H54 (cell line): ENCODE measurements around the gene ATP8A1.

Source experiments
- DNase-seq: peaks from one replicate; pipeline ENCODE4 v3.0.0; 2011; ENCODE audit warnings: low spot score, mixed read lengths; ENCODE audit not compliant: insufficient read length
- FAIRE-seq: peaks from 3 replicates; lab custom pipeline; 2011; peaks lifted over from hg19 to GRCh38; lab: Jason Lieb, UNC
- POLR2A ChIP-seq: IDR thresholded peaks from 2 replicates; pipeline ENCODE4 v1.6.1; 2011; ENCODE audit warnings: low read depth, mild to moderate bottlenecking, low read length

The ATP8A1 gene

GRCh38 chr4:42458657-42459056 is 198.2 kb downstream of the ATP8A1 start:
- TF ChIP-seq POLR2A, result no peak
- DNase-seq, result no peak
- FAIRE-seq, result no peak

DNA sequence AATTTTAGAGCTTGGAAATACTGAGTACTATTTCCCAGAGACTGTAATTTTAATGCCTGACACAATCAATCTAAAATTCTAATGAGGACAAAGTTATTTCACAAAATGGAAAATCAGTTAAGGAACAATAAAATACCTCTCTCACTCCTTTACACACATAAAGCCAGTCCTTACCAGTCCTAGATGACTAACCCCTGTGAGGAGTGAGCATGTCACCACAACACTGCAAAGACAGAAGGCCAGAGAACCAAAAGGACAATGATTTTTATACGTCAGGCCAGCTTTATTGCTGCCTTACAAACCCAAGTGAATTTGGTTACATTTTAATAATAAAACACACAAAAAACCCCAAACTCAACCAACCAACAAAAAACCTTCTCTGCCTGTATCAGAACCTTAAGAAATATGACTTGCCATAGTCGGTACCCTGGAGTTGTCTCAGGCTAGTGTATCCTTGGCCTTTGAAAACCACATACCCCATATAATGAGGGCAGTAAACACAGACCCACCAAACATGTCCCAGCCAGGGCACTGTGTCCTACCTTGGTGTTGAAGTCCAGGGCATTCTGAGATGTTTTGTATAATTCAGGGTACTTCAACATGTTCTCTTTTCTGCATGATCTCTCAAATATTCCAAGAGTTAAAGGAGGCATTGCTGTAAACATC is 202.0 kb downstream of the ATP8A1 start:
- no peak for FAIRE-seq
- no peak for TF ChIP-seq POLR2A
- DNase-seq, result no peak

DNA sequence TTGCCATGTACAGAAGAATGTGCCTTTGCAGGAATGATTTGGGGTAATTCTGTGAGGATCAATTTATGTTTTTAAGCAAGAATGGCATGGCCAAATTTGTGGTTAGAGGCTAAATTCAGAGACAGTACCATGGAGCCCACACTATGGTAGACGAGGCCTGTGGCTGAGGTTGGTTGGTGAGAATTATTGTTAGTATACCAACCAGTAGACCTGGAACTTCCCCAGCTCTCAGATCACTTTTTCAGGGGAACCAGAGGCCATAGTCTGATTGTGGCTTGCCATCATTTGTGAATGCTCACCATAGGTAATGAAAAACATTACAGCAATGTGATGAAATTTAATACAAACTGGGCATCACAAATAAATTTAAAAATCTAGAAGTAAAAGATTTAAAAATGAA is 203.3 kb downstream of the ATP8A1 start:
- TF ChIP-seq POLR2A, result no peak
- no peak for DNase-seq
- no peak for FAIRE-seq

DNA sequence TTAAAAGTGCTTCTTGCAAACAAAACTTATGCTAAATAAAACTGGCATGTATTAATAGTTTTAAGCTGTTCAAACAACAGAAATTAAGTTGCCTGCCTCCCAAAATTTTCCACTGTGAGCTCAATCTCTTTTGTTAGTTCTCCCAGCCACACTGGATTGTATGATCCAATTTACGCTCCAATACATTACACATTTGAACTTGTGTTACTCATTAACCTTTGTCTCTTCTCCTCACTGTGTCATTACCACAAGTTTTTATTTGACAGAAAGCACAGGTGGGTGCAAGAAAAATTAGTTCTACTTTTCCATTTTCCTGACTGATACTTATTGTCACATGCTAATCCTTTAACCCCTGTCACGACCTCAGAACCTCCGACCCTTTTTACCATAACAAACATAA is 204.1 kb downstream of the ATP8A1 start:
- FAIRE-seq, result no peak
- TF ChIP-seq POLR2A, result no peak
- no peak for DNase-seq

DNA sequence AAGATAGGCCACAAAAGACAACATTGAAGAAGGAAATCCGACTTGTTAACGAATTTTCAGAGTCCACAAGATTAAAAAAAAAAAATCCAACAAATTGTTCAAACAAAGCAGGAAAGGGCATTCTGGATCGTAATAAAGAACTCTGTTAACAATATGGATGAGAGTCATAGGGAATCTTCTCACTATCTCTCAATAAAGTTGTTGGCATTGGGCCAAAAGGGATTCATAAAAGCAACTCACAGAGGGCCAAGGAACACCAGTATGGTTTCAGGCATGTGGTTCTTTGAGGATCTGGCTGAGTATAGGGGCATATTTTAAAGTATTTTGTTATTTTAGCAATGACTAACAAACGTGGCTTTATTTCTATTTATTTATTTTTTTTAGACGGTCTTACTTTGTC is 210.1 kb downstream of the ATP8A1 start:
- no peak for FAIRE-seq
- DNase-seq, result no peak
- TF ChIP-seq POLR2A, result no peak

- no peak for FAIRE-seq
- DNase-seq, result no peak
- no peak for TF ChIP-seq POLR2A
These were observed 211.9 kb downstream of the ATP8A1 start for GRCh38 chr4:42445038-42445437.

DNA sequence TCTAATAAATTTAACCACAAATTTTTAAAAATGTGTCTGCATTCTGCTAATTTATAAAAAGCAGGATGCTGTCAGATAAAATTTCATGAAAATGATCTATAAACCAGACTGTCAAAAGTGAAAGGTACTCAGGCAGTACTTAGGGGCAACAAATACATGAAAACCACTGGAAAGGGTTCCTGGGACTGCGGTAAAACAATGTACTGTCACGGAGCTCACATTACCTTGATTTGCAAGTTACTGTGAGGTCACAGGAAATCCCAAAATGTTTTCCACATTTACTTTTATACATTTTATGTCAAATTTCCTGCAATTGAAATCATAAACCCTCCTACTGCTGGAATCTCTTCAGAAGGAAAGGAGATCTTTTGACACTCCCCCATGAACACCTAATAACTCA is 214.3 kb downstream of the ATP8A1 start:
- DNase-seq (no peak), FAIRE-seq (no peak)
- TF ChIP-seq POLR2A, result no peak

GRCh38 chr4:42440083-42440482 is 216.8 kb downstream of the ATP8A1 start:
- DNase-seq (no peak), FAIRE-seq (no peak)
- no peak for TF ChIP-seq POLR2A

- FAIRE-seq (no peak), DNase-seq (no peak)
- TF ChIP-seq POLR2A, result no peak
These were observed 219.9 kb downstream of the ATP8A1 start for GRCh38 chr4:42436928-42437565.

DNA sequence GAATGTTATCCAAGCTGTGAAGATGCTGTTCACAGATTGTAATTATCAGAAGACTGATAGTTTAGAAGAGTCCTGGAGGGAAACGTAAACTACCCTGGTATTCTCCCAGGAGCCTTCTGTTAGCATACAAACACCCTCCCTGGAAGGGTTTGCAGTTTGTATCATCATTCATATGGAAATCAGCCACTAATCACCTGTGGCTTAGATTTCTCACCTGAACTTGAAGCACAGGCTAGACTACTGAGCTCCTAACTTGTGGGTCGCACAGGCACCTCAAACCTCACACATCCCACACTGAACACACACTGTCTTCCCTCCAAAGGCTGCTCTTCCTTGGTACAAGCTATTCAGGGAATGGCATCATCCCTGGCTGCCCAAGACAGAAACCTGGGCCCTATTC is 228.9 kb downstream of the ATP8A1 start:
- FAIRE-seq (no peak), DNase-seq (no peak)
- no peak for TF ChIP-seq POLR2A

DNA sequence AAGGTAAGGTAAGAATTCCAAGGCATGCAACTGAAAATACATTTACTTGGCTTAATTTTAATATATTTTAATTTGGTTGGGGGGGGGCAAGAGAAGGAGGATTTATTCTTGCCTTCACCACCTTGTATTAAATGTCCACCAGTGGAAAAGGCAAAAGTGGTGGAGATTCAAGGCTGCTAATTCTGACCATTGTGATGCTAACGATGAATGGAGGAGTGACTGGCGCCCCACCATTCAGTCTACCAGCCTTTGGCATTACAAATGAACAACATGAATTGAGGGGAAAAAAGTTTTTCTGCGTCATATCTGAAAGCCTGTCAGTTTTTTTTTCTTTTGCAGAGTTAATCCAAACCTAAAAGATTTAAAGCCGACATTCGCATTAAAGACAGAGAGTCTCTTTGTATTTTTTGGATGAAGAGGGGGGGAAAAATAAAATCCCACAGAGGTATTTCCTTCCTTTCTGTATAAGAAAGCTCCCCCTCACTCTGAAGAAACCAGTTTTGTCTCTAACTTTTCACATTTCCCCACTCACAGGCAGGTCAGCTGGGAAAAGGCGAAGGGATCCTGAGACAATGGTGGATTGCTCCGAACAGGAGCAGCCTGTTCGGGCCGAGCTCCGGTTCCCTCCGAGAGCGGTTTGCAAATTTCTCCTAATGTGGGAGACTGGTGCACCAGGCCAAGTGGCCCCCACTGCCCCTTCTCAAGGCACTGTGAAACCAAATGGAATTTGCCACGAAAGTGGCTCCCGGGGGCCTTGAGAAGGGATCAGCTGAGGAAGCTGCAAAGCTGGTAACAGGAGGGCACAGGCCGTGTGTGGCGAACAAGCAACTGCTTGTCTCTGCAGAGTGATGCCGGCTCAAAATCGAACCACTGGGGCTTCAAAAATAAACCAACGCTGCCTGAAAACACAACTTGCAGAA is 231.5 kb downstream of the ATP8A1 start:
- TF ChIP-seq POLR2A, result no peak
- DNase-seq (no peak), FAIRE-seq (no peak)

GRCh38 chr4:42420140-42420539 is 236.8 kb downstream of the ATP8A1 start:
- no peak for FAIRE-seq
- DNase-seq, result no peak
- no peak for TF ChIP-seq POLR2A

DNA sequence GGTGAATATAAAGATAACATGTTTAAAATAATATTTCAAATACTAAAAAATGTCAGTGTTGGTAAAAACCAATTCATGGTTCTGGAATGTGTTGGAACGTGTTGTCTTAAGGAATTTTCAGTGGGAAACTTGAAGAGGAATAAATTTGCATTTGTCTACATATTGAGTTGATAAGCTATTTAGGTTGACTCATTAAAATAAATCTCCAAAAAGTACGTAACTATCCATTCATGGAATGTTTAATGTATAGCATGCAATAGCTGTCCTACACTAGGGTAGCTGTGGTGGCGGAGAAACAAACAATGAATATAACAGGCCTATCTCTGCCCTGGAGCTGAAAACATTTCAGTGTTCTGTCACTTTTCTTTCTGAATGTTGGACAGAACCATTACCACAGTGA is 239.4 kb downstream of the ATP8A1 start:
- FAIRE-seq, result no peak

GRCh38 chr4:42416017-42416416 is 240.9 kb downstream of the ATP8A1 start:
- TF ChIP-seq POLR2A, result no peak
- FAIRE-seq (no peak), DNase-seq (no peak)

More for the DNA sequence above, 239.4 kb downstream of the ATP8A1 start:
- no peak for DNase-seq
- TF ChIP-seq POLR2A, result no peak
